K562 (cell line): ENCODE data around the gene IFNG-AS1. TPM values are rescaled to one million over a fixed set of nuclear protein-coding genes. Genes with fewer than 3 reads are reported as not detected.

ENCODE experiments used
- ATAC-seq: fragments of 200-7000 bp; cut with Tn5 transposase; 3 replicates; pipeline ENCODE4 v1.9.1; 2020; ENCODE audit warnings: moderate library complexity
- BruUV-seq: library from RNA; stranded (reverse); fragments of 400-500 nt; replicated peaks from 2 replicates; lab custom pipeline; 2021; lab: Mats Ljungman, UMichigan
- CTCF ChIA-PET: fragments of 300-600 bp; formaldehyde crosslinking; extraction: SDS; loops from one replicate; lab custom pipeline; 2021; ENCODE audit warnings: low intra/inter-chr PET ratio; lab: Yijun Ruan, JAX
- POLR2A ChIA-PET: fragments of 300-600, 350-650 bp; sonication (Branson Sonifier 250); formaldehyde crosslinking; extraction: SDS; loops from one replicate; lab custom pipeline; 2021; ENCODE audit warnings: antibody characterized with exemption, inconsistent platforms; lab: Yijun Ruan, JAX
- DNase-seq, 4 experiments: peaks; one replicate each; pipeline versions ENCODE4 v3.0.0 to v3.0.0-alpha.2; 2011 to 2018; ENCODE audit warnings: low spot score in 3 of 4, mixed read lengths in 3 of 4; ENCODE audit errors: extremely low read depth in 1 of 4
- FAIRE-seq: peaks from 2 replicates; lab custom pipeline; 2011; peaks lifted over from hg19 to GRCh38; lab: Jason Lieb, UNC
- H2AFZ ChIP-seq: 2 replicates; pipeline ENCODE4 v1.6.0; 2011; ENCODE audit warnings: low read depth, low read length, control low read depth, inconsistent platforms
- H3K27ac ChIP-seq: fragments of 200-600 bp; 3 replicates; pipeline ENCODE4 v1.8.0; 2011; ENCODE audit warnings: low read depth, mild to moderate bottlenecking, control low read depth, inconsistent platforms, low read length, moderate library complexity, mixed read lengths; ENCODE audit errors: extremely low read depth
- H3K27me3 ChIP-seq, 2 experiments: fragments of 300-600 bp in 1 of 2; 2 replicates in 1 of 2; 3 replicates in 1 of 2; pipeline versions ENCODE4 v1.6.0 to v1.8.0; 2011; ENCODE audit warnings: inconsistent platforms in 2 of 2, low read length in 2 of 2, mild to moderate bottlenecking in 1 of 2, mixed read lengths in 1 of 2, moderate library complexity in 1 of 2; ENCODE audit not compliant: control insufficient read depth in 2 of 2, insufficient read depth in 2 of 2
- H3K36me3 ChIP-seq: fragments of 300-600 bp; 3 replicates; pipeline ENCODE4 v1.8.0; 2011; ENCODE audit warnings: mild to moderate bottlenecking, low read length, inconsistent platforms; ENCODE audit not compliant: control insufficient read depth, insufficient read depth
- H3K4me1 ChIP-seq, 2 experiments: fragments of 200-600 bp in 1 of 2; replicated peaks in 1 of 2; 2 replicates in 1 of 2; 3 replicates in 1 of 2; pipeline versions ENCODE4 v1.5.1 to v1.8.0; 2011; ENCODE audit warnings: inconsistent platforms in 2 of 2, low read length in 2 of 2, mild to moderate bottlenecking in 1 of 2, mixed read lengths in 1 of 2, moderate library complexity in 1 of 2; ENCODE audit not compliant: control insufficient read depth in 2 of 2, insufficient read depth in 2 of 2
- H3K4me2 ChIP-seq: 2 replicates; pipeline ENCODE4 v1.6.1; 2011; ENCODE audit warnings: low read length, control low read depth, inconsistent platforms, mixed read lengths; ENCODE audit not compliant: insufficient read depth
- H3K4me3 ChIP-seq: fragments of 200-600 bp; sonication (generic), shearing (Covaris generic); 2 replicates; pipeline ENCODE4 v1.5.1; 2016; ENCODE audit warnings: control low read depth, inconsistent platforms
- H3K79me2 ChIP-seq: fragments of 200-600 bp; 3 replicates; pipeline ENCODE4 v1.8.0; 2011; ENCODE audit warnings: low read length, inconsistent platforms; ENCODE audit not compliant: control insufficient read depth, insufficient read depth
- H3K9ac ChIP-seq, 2 experiments: 2 replicates each; pipeline versions ENCODE4 v1.6.0 to v1.6.1; 2011; ENCODE audit warnings: low read depth in 2 of 2, low read length in 2 of 2, control low read depth in 1 of 2, inconsistent platforms in 1 of 2, mild to moderate bottlenecking in 1 of 2, mixed read lengths in 1 of 2; ENCODE audit not compliant: insufficient read depth in 1 of 2
- H3K9me1 ChIP-seq: one replicate; pipeline ENCODE4 v1.6.0; 2011; ENCODE audit warnings: inconsistent platforms, mild to moderate bottlenecking, low read length, moderate library complexity; ENCODE audit not compliant: control insufficient read depth, insufficient read depth
- H3K9me3 ChIP-seq: replicated peaks from 2 replicates; pipeline ENCODE4 v1.5.1; 2011; ENCODE audit warnings: low read depth, low read length, inconsistent platforms; ENCODE audit not compliant: control insufficient read depth, insufficient read depth
- H4K20me1 ChIP-seq: replicated peaks from 2 replicates; pipeline ENCODE4 v1.6.1; 2011; ENCODE audit warnings: low read length, inconsistent platforms, mixed read lengths; ENCODE audit not compliant: control insufficient read depth, insufficient read depth
- BDP1 ChIP-seq: IDR thresholded peaks from 3 replicates; pipeline ENCODE4 v1.6.1; 2011; ENCODE audit not compliant: insufficient read length, insufficient read depth
- CHD1 ChIP-seq: fragments of 200-600 bp; sonication (generic); IDR thresholded peaks from one replicate; pipeline ENCODE4 v1.6.1; 2012; ENCODE audit warnings: mild to moderate bottlenecking, moderate library complexity, low read length, inconsistent platforms
- ETV5 ChIP-seq: sonication (generic); formaldehyde crosslinking; IDR thresholded peaks from 2 replicates; pipeline ENCODE4 v1.4.0; 2020; ENCODE audit warnings: low read depth, mild to moderate bottlenecking, missing genetic modification reagents
- GTF2B ChIP-seq: IDR thresholded peaks from 2 replicates; pipeline ENCODE4 v1.6.1; 2011; ENCODE audit not compliant: insufficient read length; ENCODE audit errors: extremely low read depth
- HOXB6 ChIP-seq: fragments of 250-450 bp; sonication (Bioruptor Pico); IDR thresholded peaks from 2 replicates; pipeline ENCODE4 v1.5.1; 2022; ENCODE audit warnings: mild to moderate bottlenecking, borderline replicate concordance
- KLF13 ChIP-seq: fragments of 450-650 bp; IDR thresholded peaks from 2 replicates; pipeline ENCODE4 v1.6.1; 2016; ENCODE audit warnings: missing genetic modification characterization, low read depth, mild to moderate bottlenecking, missing compliant biosample characterization, moderate library complexity, borderline replicate concordance
- RBM22 ChIP-seq: fragments of 200-400 bp; formaldehyde crosslinking; IDR thresholded peaks from 2 replicates; pipeline ENCODE4 v1.6.1; 2018; ENCODE audit warnings: low read length, low read depth; ENCODE audit not compliant: poor library complexity, severe bottlenecking
- ZC3H8 ChIP-seq: fragments of 450-650 bp; IDR thresholded peaks from 2 replicates; pipeline ENCODE4 v1.6.1; 2017
- ZNF384 ChIP-seq: IDR thresholded peaks from 2 replicates; pipeline ENCODE4 v1.6.1; 2012; ENCODE audit warnings: low read depth, low read length, improper control_type of control experiment
- WGBS: fragments of 100-300 bp; shearing (Covaris generic); methylation state at CpG from one replicate; pipeline ENCODE4 v1.1.6; 2016; ENCODE audit warnings: low coverage, mixed read lengths; ENCODE audit not compliant: insufficient coverage; ENCODE audit errors: missing lambda C conversion rate; 5-methylcytosine and 5-hydroxymethylcytosine counted together
- in situ Hi-C: fragments of 300-500 bp; cut with MboI; formaldehyde crosslinking; loops from 4 replicates; pipeline ENCODE4 v1.15.0; 2018; ENCODE audit warnings: inconsistent platforms, mixed read lengths
- intact Hi-C: fragments of 100-400 bp; cut with micrococcal nuclease; formaldehyde crosslinking; loops from 2 replicates; pipeline ENCODE4 v1.14.2; 2022
- polyA plus RNA-seq, 8 experiments: library from polyadenylated mRNA; depleted of rRNA in 4 of 8; stranded (reverse) in 5 of 8; unstranded in 3 of 8; fragments of >200 nt; fragmentation: Nextera tagmentation in 2 of 8; fragmentation: Illumina TruSeq in 1 of 8; extraction: Ambion mirVana in 2 of 8; extraction: Trizol in 1 of 8; gene quantifications; 2 replicates each; pipeline versions ENCODE4 v1.2.1 to v1.2.3, GENCODE V29; 2011 to 2014; ENCODE audit warnings: inconsistent platforms in 1 of 8, missing spikeins in 1 of 8
- total RNA-seq, 7 experiments: library from RNA; depleted of rRNA in 6 of 7; stranded (reverse); fragments of >200 nt in 6 of 7; fragmentation: Illumina TruSeq in 2 of 7; extraction: Trizol in 2 of 7; gene quantifications; 2 replicates each; pipeline versions ENCODE4 v1.2.1 to v1.2.3, GENCODE V29; 2011 to 2021; ENCODE audit warnings: low replicate concordance in 1 of 7
- TF ChIP-seq, protein P1 (sequence below): fragments of 250-450 bp; sonication (Bioruptor Pico); IDR thresholded peaks from 2 replicates; pipeline ENCODE4 v1.4.0; 2020

The IFNG-AS1 gene
- total and polyA plus RNA-seq, 9 of the 15 experiments (the other 6 are each of a cell fraction or from before 2014, with no cell fraction given), result not detected

DNA sequence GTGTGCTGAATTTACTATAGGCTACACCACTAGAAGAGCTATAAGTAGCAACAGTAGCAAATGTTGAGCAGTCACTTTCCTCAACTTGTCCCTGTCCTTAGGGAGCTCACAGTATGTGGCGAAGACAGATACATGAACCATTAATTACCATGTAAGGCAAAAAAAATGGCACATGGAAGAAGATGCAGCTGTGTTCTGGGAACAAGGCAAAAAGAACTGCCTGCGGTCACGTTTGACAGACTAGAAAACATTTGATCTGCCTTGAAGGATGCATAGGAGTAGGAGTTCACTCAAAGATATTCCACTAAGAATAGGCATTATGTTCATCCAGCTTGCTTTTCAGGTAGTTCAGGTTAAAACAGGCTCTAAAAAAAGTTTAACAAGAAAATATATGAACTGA lies 46.5 kb upstream of the IFNG-AS1 start:
- H3K36me3 ChIP-seq, result no peaks in the 10 kb centered on the region
- H3K27me3 ChIP-seq, result no peaks in the 10 kb centered on the region; a peak in 2 of 5 replicates
- no peaks in the 10 kb centered on the region for H3K4me1 ChIP-seq
- intact Hi-C loops, result loop anchor here (2.0 kb wide), 1 partner anchor 586 kb away; no protein-coding TSS in a partner anchor
- in situ Hi-C loops, result loop anchor here (5.0 kb wide), 1 partner anchor 585 kb away; no protein-coding TSS in a partner anchor
- TF ChIP-seq HOXB6 (CRISPR knock-in tag) (no peak), ZC3H8 (no peak), BDP1 (no peak), ETV5 (CRISPR knock-in tag) (no peak), KLF13 (tag) (no peak), ZNF384 (no peak), CHD1 (no peak), RBM22 (no peak), GTF2B (no peak)
- TF ChIP-seq, protein P1, sequence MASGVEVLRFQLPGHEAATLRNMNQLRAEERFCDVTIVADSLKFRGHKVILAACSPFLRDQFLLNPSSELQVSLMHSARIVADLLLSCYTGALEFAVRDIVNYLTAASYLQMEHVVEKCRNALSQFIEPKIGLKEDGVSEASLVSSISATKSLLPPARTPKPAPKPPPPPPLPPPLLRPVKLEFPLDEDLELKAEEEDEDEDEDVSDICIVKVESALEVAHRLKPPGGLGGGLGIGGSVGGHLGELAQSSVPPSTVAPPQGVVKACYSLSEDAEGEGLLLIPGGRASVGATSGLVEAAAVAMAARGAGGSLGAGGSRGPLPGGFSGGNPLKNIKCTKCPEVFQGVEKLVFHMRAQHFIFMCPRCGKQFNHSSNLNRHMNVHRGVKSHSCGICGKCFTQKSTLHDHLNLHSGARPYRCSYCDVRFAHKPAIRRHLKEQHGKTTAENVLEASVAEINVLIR, result no peak
- H3K9ac ChIP-seq, result no peak overlapping the region
- ATAC-seq (no peak), FAIRE-seq (no peak), DNase-seq (no peak)
- H3K9me1 ChIP-seq, result no peaks in the 10 kb centered on the region
- H3K79me2 ChIP-seq, result no peaks in the 10 kb centered on the region
- CTCF ChIA-PET, result interaction anchor here (4.2 kb wide), 1 partner anchor 587 kb away, joined by 24 read pairs; no protein-coding TSS in a partner anchor
- POLR2A ChIA-PET, result interaction anchor here (0.7 to 1.3 kb wide), 2 partner anchors 18 to 484 kb away, joined by 3 read pairs; no protein-coding TSS in a partner anchor
- no TSS peak for BruUV-seq
- no peak overlapping the region for H2AFZ ChIP-seq
- 2% methylated on average over 3 of the region's 3 CpGs for WGBS
- no peak overlapping the region for H3K27ac ChIP-seq
- no peak overlapping the region for H3K4me3 ChIP-seq
- H3K9me3 ChIP-seq, result no peaks in the 10 kb centered on the region
- H4K20me1 ChIP-seq, result no peaks in the 10 kb centered on the region
- H3K4me2 ChIP-seq, result no peak overlapping the region
